HCT116 (cell line): ENCODE results near the gene DERA.

Source experiments
- EGR1 ChIP-seq: IDR thresholded peaks from 2 replicates; pipeline ENCODE4 v1.6.1; 2012; ENCODE audit warnings: low read depth
- ELF1 ChIP-seq: IDR thresholded peaks from 2 replicates; pipeline ENCODE4 v1.6.1; 2012; ENCODE audit warnings: low read depth, borderline replicate concordance
- EZH2 ChIP-seq: fragments of 200-600 bp; sonication (generic); IDR thresholded peaks from 2 replicates; pipeline ENCODE4 v1.6.1; 2017; ENCODE audit warnings: antibody characterized with exemption, mixed run types
- JUND ChIP-seq: IDR thresholded peaks from 2 replicates; pipeline ENCODE4 v1.6.1; 2012
- POLR2A ChIP-seq: IDR thresholded peaks from 2 replicates; pipeline ENCODE4 v1.7.0; 2011; ENCODE audit warnings: borderline replicate concordance; ENCODE audit not compliant: insufficient read depth, insufficient read length; ENCODE audit errors: extremely low read depth
- POLR2AphosphoS5 ChIP-seq: IDR thresholded peaks from 2 replicates; pipeline ENCODE4 v1.6.1; 2011; ENCODE audit warnings: mild to moderate bottlenecking, low read depth, low read length, moderate library complexity
- REST ChIP-seq: IDR thresholded peaks from 2 replicates; pipeline ENCODE4 v1.6.1; 2012; ENCODE audit warnings: low read depth
- SP1 ChIP-seq: IDR thresholded peaks from 2 replicates; pipeline ENCODE4 v1.6.1; 2012; ENCODE audit warnings: low read depth
- ZNF274 ChIP-seq: fragments of 200-500 bp; sonication (Bioruptor generic); IDR thresholded peaks from 2 replicates; pipeline ENCODE4 v1.6.1; 2014; ENCODE audit warnings: mild to moderate bottlenecking, low read depth, low read length, inconsistent platforms
- TF ChIP-seq, protein P1 (sequence below), 3 experiments: fragments of 200-600 bp in 1 of 3; sonication (generic) in 1 of 3; IDR thresholded peaks in 2 of 3; conservative IDR thresholded peaks in 1 of 3; 2 replicates each; pipeline ENCODE4 v1.5.1; 2012 to 2017; ENCODE audit warnings: low read depth in 2 of 3, low read length in 2 of 3, antibody characterized with exemption in 1 of 3, borderline replicate concordance in 1 of 3, control low read depth in 1 of 3, mild to moderate bottlenecking in 1 of 3, mixed read lengths in 1 of 3, mixed run types in 1 of 3, moderate library complexity in 1 of 3; ENCODE audit not compliant: insufficient read depth in 1 of 3

- TF ChIP-seq, protein P1, sequence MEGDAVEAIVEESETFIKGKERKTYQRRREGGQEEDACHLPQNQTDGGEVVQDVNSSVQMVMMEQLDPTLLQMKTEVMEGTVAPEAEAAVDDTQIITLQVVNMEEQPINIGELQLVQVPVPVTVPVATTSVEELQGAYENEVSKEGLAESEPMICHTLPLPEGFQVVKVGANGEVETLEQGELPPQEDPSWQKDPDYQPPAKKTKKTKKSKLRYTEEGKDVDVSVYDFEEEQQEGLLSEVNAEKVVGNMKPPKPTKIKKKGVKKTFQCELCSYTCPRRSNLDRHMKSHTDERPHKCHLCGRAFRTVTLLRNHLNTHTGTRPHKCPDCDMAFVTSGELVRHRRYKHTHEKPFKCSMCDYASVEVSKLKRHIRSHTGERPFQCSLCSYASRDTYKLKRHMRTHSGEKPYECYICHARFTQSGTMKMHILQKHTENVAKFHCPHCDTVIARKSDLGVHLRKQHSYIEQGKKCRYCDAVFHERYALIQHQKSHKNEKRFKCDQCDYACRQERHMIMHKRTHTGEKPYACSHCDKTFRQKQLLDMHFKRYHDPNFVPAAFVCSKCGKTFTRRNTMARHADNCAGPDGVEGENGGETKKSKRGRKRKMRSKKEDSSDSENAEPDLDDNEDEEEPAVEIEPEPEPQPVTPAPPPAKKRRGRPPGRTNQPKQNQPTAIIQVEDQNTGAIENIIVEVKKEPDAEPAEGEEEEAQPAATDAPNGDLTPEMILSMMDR (IDR thresholded peaks at IDR 0.05 in 2 of 3, conservative IDR thresholded peaks at IDR 0.05 in 1 of 3; ENCODE audit: borderline replicate concordance in 1 of 3, insufficient read depth in 1 of 3, low read depth in 2 of 3, low read length in 2 of 3) = no peak
- TF ChIP-seq JUND = no peak
- TF ChIP-seq EZH2 = no peak
- no peak for TF ChIP-seq POLR2AphosphoS5
- no peak for TF ChIP-seq ELF1
- TF ChIP-seq SP1 = no peak
- no peak for TF ChIP-seq EGR1
- no peak for TF ChIP-seq POLR2A
- TF ChIP-seq ZNF274 = no peak
- no peak for TF ChIP-seq REST
These were observed 175.8 kb downstream of the DERA start for GRCh38 chr12:16086942-16087341.
